ENCODE data around the gene ITPR3. TPM values are rescaled to one million over a fixed set of nuclear protein-coding genes. Genes with fewer than 3 reads are reported as not detected.

The ITPR3 gene
- total RNA-seq, 4 donors from 2014 or later = 13.8 to 23.5 (median 19.6) TPM

DNA sequence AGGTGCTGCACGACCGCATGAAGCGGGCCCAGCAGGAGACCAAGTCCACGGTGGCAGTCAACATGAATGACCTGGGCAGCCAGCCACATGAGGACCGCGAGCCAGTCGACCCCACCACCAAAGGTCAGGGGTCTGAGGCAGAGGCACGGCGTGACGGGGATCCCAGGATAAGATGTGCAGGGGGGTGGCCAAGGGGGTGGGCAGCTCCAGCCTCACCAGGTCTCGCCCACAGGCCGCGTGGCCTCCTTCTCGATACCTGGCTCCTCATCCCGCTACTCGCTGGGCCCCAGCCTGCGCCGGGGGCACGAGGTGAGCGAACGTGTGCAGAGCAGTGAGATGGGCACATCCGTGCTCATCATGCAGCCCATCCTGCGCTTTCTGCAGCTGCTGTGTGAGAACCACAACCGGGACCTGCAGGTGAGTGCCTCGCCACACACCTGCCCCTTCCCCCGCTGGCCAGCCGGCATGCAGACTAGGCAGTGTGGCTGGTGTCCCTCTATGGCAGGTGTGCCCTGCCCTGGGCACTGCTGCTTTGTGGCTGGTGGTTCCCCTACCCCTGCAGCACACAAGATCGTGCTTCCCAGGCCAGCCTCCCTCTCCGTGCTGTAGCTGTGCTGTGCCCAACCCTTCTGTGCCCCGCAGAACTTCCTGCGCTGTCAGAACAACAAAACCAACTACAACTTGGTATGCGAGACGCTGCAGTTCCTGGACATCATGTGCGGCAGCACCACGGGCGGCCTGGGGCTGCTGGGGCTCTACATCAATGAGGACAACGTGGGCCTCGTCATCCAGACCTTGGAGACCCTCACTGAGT, 64.5 kb downstream of the ITPR3 start:
- TF ChIP-seq, protein P1, sequence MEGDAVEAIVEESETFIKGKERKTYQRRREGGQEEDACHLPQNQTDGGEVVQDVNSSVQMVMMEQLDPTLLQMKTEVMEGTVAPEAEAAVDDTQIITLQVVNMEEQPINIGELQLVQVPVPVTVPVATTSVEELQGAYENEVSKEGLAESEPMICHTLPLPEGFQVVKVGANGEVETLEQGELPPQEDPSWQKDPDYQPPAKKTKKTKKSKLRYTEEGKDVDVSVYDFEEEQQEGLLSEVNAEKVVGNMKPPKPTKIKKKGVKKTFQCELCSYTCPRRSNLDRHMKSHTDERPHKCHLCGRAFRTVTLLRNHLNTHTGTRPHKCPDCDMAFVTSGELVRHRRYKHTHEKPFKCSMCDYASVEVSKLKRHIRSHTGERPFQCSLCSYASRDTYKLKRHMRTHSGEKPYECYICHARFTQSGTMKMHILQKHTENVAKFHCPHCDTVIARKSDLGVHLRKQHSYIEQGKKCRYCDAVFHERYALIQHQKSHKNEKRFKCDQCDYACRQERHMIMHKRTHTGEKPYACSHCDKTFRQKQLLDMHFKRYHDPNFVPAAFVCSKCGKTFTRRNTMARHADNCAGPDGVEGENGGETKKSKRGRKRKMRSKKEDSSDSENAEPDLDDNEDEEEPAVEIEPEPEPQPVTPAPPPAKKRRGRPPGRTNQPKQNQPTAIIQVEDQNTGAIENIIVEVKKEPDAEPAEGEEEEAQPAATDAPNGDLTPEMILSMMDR (IDR thresholded peaks at IDR 0.05; ENCODE audit: low read depth) = no peak

DNA sequence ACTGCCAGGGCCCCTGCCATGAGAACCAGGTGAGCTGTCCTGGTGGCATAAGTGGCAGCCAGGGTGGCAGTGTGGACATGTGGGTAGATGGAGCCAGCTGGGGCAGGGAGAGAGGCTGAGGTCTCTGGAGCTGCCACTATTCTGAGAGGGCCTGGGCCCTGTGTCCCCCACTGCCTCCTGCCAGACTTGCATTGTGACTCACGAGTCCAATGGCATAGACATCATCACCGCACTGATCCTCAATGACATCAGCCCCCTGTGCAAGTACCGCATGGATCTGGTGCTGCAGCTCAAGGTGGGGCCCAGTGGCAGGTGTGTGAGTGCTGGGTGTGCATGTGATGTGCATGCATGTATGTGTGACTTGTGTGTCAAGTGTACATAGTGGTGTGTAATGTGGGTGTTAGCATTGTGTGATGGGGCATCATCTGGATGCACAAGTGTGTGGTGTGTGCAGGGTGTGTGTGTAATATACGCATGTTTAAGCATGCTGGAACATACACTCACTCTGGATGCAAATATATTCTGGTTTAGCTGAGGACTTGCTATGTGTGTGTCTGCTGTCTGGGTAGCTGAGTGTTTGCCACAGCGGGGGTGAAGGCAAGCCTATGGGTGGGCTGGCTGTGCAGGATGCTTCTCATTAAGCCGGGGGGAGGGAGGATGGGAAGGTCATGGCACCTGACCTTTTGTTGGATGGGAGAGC, 65.3 kb downstream of the ITPR3 start:
- TF ChIP-seq, protein P1 (IDR thresholded peaks at IDR 0.05; ENCODE audit: low read depth) = no peak

DNA sequence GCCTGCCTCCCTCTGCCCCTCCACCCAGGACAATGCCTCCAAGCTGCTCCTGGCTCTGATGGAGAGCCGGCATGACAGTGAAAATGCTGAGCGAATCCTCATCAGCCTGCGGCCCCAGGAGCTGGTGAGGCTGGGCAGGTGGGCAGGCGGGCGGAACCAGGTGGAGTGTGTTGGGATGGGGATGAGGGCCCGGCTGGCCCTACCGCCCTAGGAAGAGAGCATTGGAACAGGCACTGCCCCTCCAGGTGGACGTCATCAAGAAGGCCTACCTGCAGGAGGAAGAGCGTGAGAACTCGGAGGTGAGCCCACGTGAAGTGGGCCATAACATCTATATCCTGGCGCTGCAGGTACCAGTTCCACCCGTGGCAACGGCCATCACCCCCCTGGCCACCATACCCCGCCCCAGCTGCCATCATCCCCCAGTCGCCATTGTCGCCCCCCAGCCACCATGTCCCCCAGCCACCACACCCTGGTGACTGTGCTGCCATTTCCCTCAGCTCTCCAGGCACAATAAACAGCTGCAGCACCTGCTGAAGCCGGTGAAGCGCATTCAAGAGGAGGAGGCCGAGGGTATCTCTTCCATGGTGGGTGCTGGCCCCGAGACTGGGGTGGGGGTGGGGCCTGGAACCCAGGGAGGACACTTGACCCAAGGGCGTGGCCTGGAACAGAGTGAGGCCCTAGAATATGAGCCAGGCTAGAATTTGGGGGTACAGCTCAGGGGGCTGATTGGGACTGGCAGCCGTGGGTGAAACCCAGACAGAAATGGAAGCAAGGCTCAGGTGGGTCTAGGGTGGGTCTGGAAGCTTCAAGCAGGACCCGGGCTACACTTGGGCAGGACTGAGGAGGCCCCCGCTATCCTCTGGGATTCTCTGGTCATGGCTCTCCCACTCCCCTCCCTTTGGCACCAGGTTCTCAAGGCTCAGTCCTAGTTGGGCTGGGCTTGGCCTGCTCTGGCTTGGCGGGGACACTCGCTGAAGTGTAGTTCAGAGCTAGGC, 66.2 kb downstream of the ITPR3 start:
- TF ChIP-seq, protein P1 (IDR thresholded peaks at IDR 0.05; ENCODE audit: low read depth) = no peak

DNA sequence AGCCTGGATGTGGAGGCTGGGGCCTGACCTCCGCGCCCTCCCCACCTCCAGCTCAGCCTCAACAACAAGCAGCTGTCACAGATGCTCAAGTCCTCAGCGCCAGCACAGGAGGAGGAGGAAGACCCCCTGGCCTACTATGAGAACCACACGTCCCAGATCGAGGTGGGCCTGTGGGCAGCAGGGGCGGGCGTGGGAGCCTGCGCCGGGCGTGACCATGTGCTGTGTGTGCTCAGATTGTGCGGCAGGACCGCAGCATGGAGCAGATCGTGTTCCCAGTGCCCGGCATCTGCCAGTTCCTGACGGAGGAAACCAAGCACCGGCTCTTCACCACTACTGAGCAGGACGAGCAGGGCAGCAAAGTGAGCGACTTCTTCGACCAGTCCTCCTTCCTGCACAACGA, 66.9 kb downstream of the ITPR3 start:
- TF ChIP-seq, protein P1 (IDR thresholded peaks at IDR 0.05; ENCODE audit: low read depth) = no peak

DNA sequence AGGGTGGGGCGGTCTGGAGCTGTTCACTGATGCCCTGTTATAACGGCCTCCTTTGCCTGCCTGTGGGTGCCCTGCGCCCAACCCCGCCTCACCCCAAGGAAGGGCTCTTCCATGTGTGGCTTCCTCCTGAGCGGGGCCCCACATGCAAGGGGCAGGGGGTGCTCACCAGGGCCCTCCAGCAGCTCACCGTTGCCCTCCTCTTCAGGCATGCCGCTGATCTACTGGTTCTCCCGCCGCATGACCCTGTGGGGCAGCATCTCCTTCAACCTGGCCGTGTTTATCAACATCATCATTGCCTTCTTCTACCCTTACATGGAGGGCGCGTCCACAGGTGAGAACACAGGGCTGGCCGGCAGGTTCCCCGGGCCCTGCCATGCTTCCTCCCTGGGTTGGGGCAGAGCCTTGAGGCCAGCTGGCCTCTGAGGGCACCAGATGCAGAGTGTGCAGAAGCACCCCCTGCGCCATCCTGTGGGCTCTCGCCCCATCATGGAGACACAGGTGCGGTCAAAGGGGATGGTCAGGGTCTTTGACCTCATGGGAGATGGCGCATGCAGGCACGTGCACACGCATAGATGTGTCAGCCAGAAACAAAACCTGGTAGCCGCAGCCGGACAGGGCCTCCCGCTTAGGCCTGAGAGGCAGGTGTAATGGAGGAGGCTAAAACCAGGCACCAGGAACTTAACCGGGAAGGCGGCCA, 67.5 kb downstream of the ITPR3 start:
- TF ChIP-seq, protein P1 (IDR thresholded peaks at IDR 0.05; ENCODE audit: low read depth) = no peak

DNA sequence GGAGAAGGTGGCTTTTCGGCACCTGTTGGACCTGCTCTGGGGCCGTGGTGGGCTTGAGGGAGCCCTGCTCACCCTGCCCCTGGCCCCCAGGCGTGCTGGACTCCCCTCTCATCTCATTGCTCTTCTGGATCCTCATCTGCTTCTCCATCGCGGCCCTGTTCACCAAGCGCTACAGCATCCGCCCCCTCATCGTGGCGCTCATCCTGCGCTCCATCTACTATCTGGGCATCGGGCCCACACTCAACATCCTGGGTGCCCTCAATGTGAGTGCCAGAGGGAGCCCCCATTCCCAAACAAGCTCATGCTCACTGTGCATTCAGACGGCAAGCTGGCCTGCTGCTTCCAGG, 68.0 kb downstream of the ITPR3 start:
- TF ChIP-seq, protein P1 (IDR thresholded peaks at IDR 0.05; ENCODE audit: low read depth) = no peak
